Measurements from ENCODE around the gene VPS13A. TPM values are rescaled to one million over a fixed set of nuclear protein-coding genes. Genes with fewer than 3 reads are reported as not detected.
A peak's percentile ranks its signal among the peaks of the same experiment; 100 is the strongest.

VPS13A gene
- total and polyA plus RNA-seq, 2 of the 13 experiments (the other 11 are each of a cell fraction or from before 2014, with no cell fraction given): 20.4 to 20.7 TPM

GRCh38 chr9:77177143-77177893 lies at the start of gene VPS13A (continued):
- TF ChIP-seq ZNF367 (CRISPR knock-in tag; IDR thresholded peaks at IDR 0.05; ENCODE audit: borderline replicate concordance) (no peak), ARID3A (IDR thresholded peaks at IDR 0.05; ENCODE audit: low read depth, low read length) (no peak), ZNF766 (CRISPR knock-in tag; IDR thresholded peaks at IDR 0.05; ENCODE audit: borderline replicate concordance) (peak; percentile 15; the same call in 1 of the 2 replicates), RELA (CRISPR knock-in tag; IDR thresholded peaks at IDR 0.05) (peak; percentile 48; the same call in 1 of the 2 replicates), JDP2 (CRISPR knock-in tag; IDR thresholded peaks at IDR 0.05; ENCODE audit: borderline replicate concordance) (no peak), IKZF5 (CRISPR knock-in tag; IDR thresholded peaks at IDR 0.05) (peak; percentile 72; the same call in 1 of the 2 replicates), GATAD1 (CRISPR knock-in tag; IDR thresholded peaks at IDR 0.05) (no peak; the same call in 1 of the 2 replicates), CEBPG (CRISPR knock-in tag; IDR thresholded peaks at IDR 0.05) (no peak), POLR2AphosphoS5 (IDR thresholded peaks at IDR 0.05; ENCODE audit: low read depth, low read length) (peak; percentile 57), ZNF280B (CRISPR knock-in tag; IDR thresholded peaks at IDR 0.05; ENCODE audit: borderline replicate concordance) (0 out of 2 replicates have a peak, but pooled peaks have one; percentile 14), ZNF691 (CRISPR knock-in tag; IDR thresholded peaks at IDR 0.05; ENCODE audit: borderline replicate concordance, low read depth) (0 out of 2 replicates have a peak, but pooled peaks have one; percentile 36), ZNF792 (CRISPR knock-in tag; IDR thresholded peaks at IDR 0.05) (0 out of 2 replicates have a peak, but pooled peaks have one; percentile 52), ZNF672 (CRISPR knock-in tag; IDR thresholded peaks at IDR 0.05) (no peak), SALL1 (CRISPR knock-in tag; IDR thresholded peaks at IDR 0.05) (peak; percentile 74), ZBTB1 (CRISPR knock-in tag; IDR thresholded peaks at IDR 0.05; ENCODE audit: borderline replicate concordance) (no peak), ZFX (CRISPR knock-in tag; IDR thresholded peaks at IDR 0.05; ENCODE audit: low read depth) (peak; percentile 31; the same call in 1 of the 2 replicates)
- TF ChIP-seq, protein P1, sequence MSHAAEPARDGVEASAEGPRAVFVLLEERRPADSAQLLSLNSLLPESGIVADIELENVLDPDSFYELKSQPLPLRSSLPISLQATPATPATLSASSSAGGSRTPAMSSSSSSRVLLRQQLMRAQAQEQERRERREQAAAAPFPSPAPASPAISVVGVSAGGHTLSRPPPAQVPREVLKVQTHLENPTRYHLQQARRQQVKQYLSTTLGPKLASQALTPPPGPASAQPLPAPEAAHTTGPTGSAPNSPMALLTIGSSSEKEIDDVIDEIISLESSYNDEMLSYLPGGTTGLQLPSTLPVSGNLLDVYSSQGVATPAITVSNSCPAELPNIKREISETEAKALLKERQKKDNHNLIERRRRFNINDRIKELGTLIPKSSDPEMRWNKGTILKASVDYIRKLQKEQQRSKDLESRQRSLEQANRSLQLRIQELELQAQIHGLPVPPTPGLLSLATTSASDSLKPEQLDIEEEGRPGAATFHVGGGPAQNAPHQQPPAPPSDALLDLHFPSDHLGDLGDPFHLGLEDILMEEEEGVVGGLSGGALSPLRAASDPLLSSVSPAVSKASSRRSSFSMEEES (CRISPR knock-in tag; IDR thresholded peaks at IDR 0.05): 0 out of 2 replicates have a peak, but pooled peaks have one; percentile 4

Data from HepG2 (cell line).